ENCODE measurements around the gene BTBD2.

BTBD2 gene

GRCh38 chr19:2016041-2016807 is 710 bp upstream of the BTBD2 start:
- peak overlapping the region; percentile 36 for H3K4me3 ChIP-seq
- peak; percentile 91 for DNase-seq (ENCODE audit: low spot score)
- no peak for TF ChIP-seq CTCF (IDR thresholded peaks at IDR 0.05)
- H3K27ac ChIP-seq = peak overlapping the region; percentile 64 to 91

- peak overlapping the region; percentile 4 to 91 for H3K27ac ChIP-seq
- no peak for DNase-seq (ENCODE audit: low spot score)
- TF ChIP-seq CTCF (IDR thresholded peaks at IDR 0.05) = no peak
- peak overlapping the region; percentile 97 for H3K4me3 ChIP-seq
Observed at GRCh38 chr19:2014731-2015607, 545 bp downstream of the BTBD2 start.

- peak overlapping the region in 1 of 2 donors; percentile 91 for H3K27ac ChIP-seq
- H3K4me3 ChIP-seq = peak overlapping the region; percentile 97
- DNase-seq (ENCODE audit: low spot score) = no peak
- TF ChIP-seq CTCF (IDR thresholded peaks at IDR 0.05) = no peak
Observed at GRCh38 chr19:2014131-2014571, 1.4 kb downstream of the BTBD2 start.

- H3K27ac ChIP-seq = no peak overlapping the region
- no peak for DNase-seq (ENCODE audit: low spot score)
- TF ChIP-seq CTCF (IDR thresholded peaks at IDR 0.05) = no peak
- no peak overlapping the region for H3K4me3 ChIP-seq
Observed at GRCh38 chr19:2013683-2013961, 1.9 kb downstream of the BTBD2 start.

- Histone ChIP-seq H3K4me3 (no peak overlapping the region), H3K27ac (no peak overlapping the region)
- no peak for TF ChIP-seq CTCF (IDR thresholded peaks at IDR 0.05)
- no peak for DNase-seq (ENCODE audit: low spot score)
Observed at GRCh38 chr19:2012941-2013682, 2.4 kb downstream of the BTBD2 start.

- Histone ChIP-seq H3K27ac (no peak overlapping the region), H3K4me3 (no peak overlapping the region)
- DNase-seq (ENCODE audit: low spot score) = no peak
- no peak for TF ChIP-seq CTCF (IDR thresholded peaks at IDR 0.05)
Observed at GRCh38 chr19:2011169-2011568, 4.3 kb downstream of the BTBD2 start.
